NT2/D1 (cell line): ENCODE measurements around the gene COX19.
A peak's percentile ranks its signal among the peaks of the same experiment; 100 is the strongest.

Experiments
- DNase-seq: peaks from one replicate; pipeline ENCODE4 v3.0.0-alpha.2; 2011; ENCODE audit warnings: low read depth, low spot score
- H3K27me3 ChIP-seq: 2 replicates; pipeline ENCODE4 v1.6.0; 2011; ENCODE audit warnings: mild to moderate bottlenecking; ENCODE audit not compliant: insufficient read length, insufficient read depth
- H3K36me3 ChIP-seq: 2 replicates; pipeline ENCODE4 v1.6.1; 2011; ENCODE audit warnings: mild to moderate bottlenecking, low read length, mixed read lengths; ENCODE audit not compliant: insufficient read depth, insufficient read length
- H3K4me1 ChIP-seq: 2 replicates; pipeline ENCODE4 v1.5.1; 2011; ENCODE audit not compliant: insufficient read depth, insufficient read length
- H3K4me3 ChIP-seq: 2 replicates; pipeline ENCODE4 v1.5.1; 2011; ENCODE audit warnings: low read depth; ENCODE audit not compliant: insufficient read length
- H3K9ac ChIP-seq: 2 replicates; pipeline ENCODE4 v1.6.0; 2011; ENCODE audit warnings: low read depth; ENCODE audit not compliant: insufficient read length
- H3K9me3 ChIP-seq: 2 replicates; pipeline ENCODE4 v1.5.1; 2011; ENCODE audit warnings: mild to moderate bottlenecking, low read length; ENCODE audit not compliant: insufficient read depth
- SUZ12 ChIP-seq: IDR thresholded peaks from 2 replicates; pipeline ENCODE4 v1.6.1; 2011; ENCODE audit not compliant: insufficient read length, insufficient read depth; ENCODE audit errors: extremely low read depth
- YY1 ChIP-seq: IDR thresholded peaks from 2 replicates; pipeline ENCODE4 v1.6.1; 2011; ENCODE audit not compliant: insufficient read length, insufficient read depth
- ZNF274 ChIP-seq: IDR thresholded peaks from 2 replicates; pipeline ENCODE4 v1.6.1; 2011; ENCODE audit warnings: mild to moderate bottlenecking, low read depth, low read length

The COX19 gene

DNA sequence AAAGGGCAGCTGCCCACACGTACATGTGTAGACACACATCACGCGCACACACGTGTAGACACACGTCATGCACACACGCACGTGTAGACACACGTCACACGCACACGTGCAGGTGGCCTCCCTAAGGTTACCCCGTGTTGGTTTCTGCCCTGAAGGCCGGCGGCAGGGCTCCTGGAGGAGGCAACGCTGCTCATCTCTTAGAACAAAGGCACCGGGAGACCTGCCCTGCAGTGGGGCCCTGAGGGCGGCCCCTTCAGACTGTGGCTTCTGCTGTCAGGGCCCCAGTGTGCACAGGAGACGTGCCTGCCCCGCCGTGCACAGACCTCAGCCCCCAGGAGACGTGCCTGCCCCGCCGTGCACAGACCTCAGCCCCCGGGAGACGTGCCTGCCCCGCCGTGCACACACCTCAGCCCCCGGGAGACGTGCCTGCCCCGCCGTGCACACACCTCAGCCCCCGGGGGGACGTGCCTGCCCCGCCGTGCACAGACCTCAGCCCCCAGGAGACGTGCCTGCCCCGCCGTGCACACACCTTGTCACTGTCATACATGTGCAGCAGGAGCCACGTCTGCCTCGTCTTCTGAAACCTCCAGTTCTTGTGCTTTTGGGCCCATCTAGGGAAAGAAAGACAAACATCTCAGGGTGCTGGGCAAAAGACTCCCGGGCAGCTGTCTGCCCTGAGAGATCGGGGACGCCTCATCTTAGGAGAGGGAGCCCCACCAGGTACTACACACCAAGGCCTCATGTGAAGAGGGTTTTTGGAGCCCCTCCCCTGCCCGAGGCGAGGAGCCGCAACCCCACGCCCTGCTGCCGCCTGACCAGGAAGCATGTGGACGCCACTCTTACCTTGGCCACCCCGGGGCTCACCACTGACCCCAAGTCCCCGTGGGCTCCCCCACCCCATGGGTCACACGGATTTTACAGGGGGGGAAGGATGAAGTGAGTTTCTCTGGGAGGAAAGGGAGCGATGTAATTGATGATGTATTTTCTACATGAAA lies 24.9 kb upstream of the COX19 start:
- Histone ChIP-seq H3K9me3 (no peaks in the 10 kb centered on the region), H3K4me3 (no peak overlapping the region), H3K27me3 (no peaks in the 10 kb centered on the region), H3K4me1 (peaks cover 19% of the 10 kb centered on the region), H3K9ac (peak overlapping the region; percentile 33), H3K36me3 (peaks cover 28% of the 10 kb centered on the region)
- no peak for TF ChIP-seq ZNF274
- no peak for TF ChIP-seq SUZ12
- TF ChIP-seq YY1 = no peak
- no peak for DNase-seq

DNA sequence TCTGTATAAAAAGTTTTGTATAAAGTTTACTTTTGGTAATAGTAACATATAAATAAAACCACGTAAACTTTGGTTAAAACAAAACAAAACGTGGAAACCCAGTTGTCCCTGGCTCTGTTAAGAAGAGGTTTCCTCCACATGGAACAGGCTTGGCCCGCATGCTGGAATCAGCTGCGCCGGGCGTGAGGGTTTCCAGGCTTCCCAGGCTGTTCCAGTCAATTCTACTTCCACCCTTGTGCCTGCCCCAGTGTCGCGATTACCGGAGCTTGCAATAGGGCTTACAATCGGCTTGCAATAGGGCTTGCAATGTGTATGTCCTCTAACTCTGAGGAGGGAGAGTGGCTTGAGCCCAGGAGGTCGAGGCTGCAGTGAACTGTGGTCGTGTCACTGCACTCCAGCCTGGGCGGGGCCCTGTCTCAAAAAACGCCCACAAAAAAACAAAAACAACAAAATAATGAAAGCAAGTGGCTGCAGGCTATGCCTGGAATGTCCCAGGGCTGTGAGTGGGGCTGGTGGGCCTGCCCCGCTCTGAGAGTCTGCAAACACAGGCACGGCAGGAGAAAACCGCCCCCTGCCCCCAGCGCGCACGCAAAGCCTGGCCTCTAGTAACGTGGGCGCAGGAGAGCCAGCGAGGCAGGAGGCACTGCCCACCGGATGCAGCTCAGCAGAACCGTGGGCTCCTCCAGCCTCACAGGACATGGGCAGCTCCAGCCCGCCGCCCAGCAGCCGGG lies 24.0 kb upstream of the COX19 start:
- Histone ChIP-seq H3K9me3 (no peaks in the 10 kb centered on the region), H3K27me3 (no peaks in the 10 kb centered on the region), H3K9ac (peak overlapping the region; percentile 33), H3K4me3 (no peak overlapping the region), H3K36me3 (peaks cover 31% of the 10 kb centered on the region), H3K4me1 (peaks cover 22% of the 10 kb centered on the region)
- TF ChIP-seq ZNF274 (no peak), YY1 (no peak), SUZ12 (no peak)
- no peak for DNase-seq

DNA sequence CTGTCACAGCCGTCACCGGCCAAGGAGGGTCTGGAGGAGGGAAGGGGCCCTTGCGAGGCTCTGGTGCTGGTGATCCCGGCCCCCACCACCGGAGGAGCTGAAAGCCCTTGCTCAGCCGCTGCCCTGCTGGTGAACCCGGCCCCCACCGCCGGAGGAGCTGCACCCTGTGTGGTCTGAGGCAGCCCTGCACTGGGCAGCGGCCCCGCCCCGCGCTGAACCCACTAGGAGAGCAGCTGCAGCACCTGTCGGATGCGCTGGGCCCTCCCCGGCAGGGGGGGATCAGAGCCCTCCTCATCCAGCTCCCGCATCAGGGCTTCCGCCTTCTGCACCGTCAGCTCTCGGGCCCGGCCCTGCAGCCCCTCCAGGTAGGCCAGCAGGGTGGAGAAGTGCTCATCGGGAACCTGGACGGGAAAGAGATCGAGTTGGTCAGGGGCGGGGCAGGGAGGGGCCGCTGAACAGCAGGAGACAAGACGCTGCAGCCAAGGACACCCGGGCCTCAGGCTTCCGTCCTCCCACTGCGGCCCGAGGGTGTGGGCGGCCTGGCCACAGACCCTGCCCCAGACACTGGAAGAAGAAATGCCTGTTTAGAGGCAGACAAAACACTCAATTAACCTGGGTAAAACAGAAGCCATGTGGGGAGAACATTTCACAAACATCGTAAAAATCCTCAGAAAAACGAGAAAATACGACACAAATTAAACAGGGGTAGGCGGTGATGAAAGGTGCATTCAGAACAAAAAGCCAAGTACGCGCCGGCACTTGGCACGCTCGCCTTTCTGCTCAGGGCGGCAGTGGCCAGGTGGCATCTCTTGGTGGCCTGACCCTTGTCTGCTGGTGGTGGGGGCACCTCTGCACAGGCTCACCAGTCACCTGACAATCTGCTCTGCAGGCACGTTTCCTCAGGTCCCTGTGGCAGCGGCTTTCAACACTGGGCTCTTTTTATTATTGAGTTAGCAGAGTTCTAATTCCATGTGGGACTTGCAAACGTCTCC lies 22.4 kb upstream of the COX19 start:
- peaks cover 27% of the 10 kb centered on the region for H3K36me3 ChIP-seq
- peaks cover 22% of the 10 kb centered on the region for H3K4me1 ChIP-seq
- no peaks in the 10 kb centered on the region for H3K27me3 ChIP-seq
- TF ChIP-seq YY1 (no peak), ZNF274 (no peak), SUZ12 (no peak)
- DNase-seq = no peak
- H3K9me3 ChIP-seq = no peaks in the 10 kb centered on the region
- no peak overlapping the region for H3K4me3 ChIP-seq
- H3K9ac ChIP-seq = peak overlapping the region; percentile 36

DNA sequence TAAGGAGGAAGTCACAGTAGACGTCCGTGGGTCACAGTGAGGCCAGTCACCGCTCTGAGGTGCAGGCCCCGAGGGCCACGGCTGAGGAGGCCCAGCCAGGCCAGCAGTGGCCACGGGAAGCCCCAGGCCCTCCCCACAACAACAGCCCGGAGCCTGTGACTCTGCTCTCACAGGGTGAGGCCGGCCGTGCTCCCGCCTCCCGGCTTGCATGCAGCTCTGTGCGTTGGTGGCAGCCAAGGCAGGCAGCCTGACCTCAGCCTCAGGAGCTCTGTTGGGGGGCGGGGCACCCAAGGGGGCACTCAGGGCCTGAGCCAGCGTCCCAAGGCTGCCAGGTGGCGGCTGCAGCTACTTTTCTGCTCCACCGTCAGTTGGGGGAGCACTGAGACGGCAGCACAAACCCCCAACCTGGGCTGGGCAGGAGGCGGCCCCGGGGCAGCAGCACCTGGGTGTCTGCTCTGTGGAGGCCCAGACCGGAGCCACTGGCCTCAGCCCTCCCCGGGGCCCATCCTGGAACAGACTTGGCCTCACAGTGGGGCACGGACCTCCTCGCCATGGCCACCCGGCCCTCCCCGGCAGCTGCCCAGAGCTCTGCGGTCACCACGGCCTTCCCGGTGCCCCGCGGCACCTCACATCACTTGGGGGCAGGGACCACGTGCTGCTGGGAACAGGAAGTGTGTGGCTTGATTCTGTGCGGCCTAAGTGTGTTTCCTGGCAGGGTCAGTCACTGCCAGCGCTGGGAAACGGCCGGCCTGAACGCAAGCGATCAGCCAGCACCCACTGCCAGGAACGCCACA lies 20.9 kb upstream of the COX19 start:
- peaks cover 27% of the 10 kb centered on the region for H3K36me3 ChIP-seq
- no peak for DNase-seq
- no peaks in the 10 kb centered on the region for H3K27me3 ChIP-seq
- TF ChIP-seq SUZ12 (no peak), ZNF274 (no peak), YY1 (no peak)
- no peak overlapping the region for H3K4me3 ChIP-seq
- peak overlapping the region; percentile 36 for H3K9ac ChIP-seq
- no peaks in the 10 kb centered on the region for H3K9me3 ChIP-seq
- peaks cover 26% of the 10 kb centered on the region for H3K4me1 ChIP-seq

DNA sequence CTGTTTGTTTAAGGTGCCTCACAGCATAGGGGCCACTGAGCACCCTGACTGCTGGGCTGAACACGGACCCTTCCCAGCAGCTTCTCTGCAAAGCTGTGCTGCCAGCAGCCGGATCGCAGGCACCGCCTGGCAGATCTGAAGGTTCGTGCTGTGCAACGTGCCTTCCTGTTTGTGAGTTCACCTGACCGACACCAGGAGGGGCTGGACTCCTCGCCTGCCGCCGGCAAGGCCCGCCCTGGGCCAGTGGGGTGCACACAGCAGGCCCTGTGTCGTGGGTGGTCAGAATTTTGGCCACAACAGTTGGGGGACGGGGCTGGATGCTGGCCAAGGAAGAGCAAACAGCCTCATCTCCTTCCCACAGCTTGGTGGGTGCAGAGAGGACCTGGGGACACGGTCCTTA lies 20.2 kb upstream of the COX19 start:
- Histone ChIP-seq H3K4me3 (no peak overlapping the region), H3K27me3 (no peaks in the 10 kb centered on the region), H3K4me1 (peaks cover 23% of the 10 kb centered on the region), H3K9me3 (no peaks in the 10 kb centered on the region), H3K36me3 (peaks cover 27% of the 10 kb centered on the region), H3K9ac (peak overlapping the region; percentile 16)
- TF ChIP-seq ZNF274 (no peak), YY1 (no peak), SUZ12 (no peak)
- DNase-seq = no peak
